HG03558 (cell line): Measurements from ENCODE around the gene ARL13B.
"Not testable (repeated sequence)": the region's sequence is repeated elsewhere in the genome, so short reads cannot be mapped to it uniquely, and the experiment has no call there.

Experiments used
- ATAC-seq: cut with Tn5 transposase; IDR thresholded peaks from one replicate; pipeline ENCODE4 v1.9.1; 2021; ENCODE audit warnings: moderate number of reproducible peaks; ENCODE audit not compliant: unreplicated experiment; ENCODE audit errors: extremely low read depth

ARL13B gene

GRCh38 chr3:93979850-93980676 is at the start of gene ARL13B:
TSS of gene ARL13B (plus strand) at chr3:93980155. CDS start at chr3:93980424, 269 bp downstream.
- peak; percentile 100 for ATAC-seq

GRCh38 chr3:93931597-93932229 is 48.2 kb upstream of the ARL13B start:
- ATAC-seq = no peak

DNA sequence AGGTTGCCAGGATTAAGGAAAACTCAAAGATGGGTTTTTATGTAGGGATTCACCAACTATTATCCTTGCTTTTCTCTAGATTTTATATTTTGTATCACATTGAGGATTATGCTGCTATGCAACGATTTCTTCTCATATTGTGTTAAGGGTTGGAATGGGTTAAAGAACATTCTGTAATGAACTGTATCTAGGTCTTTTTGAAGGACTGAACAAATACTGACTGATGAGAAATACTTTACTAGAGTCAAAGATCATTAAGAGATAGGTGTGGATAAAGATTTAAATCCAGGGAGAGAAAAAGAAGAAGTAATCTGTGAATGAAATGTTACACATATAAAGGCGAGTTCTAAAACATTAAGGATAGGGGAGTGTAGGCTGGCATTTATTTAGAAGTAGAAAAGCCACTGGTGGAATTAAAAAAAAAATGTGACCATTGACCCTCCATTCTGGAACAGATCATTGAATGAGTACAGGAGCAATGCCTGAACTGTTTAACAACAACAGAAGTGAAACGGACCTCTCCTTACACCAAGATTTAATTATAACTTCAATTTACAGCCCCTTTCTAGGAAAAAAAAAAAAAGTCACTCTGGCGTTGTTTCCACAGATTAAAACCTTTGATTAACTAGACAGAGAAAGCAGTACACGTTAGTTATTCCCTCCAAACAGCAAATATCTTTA is 45.4 kb upstream of the ARL13B start:
- ATAC-seq = no peak

DNA sequence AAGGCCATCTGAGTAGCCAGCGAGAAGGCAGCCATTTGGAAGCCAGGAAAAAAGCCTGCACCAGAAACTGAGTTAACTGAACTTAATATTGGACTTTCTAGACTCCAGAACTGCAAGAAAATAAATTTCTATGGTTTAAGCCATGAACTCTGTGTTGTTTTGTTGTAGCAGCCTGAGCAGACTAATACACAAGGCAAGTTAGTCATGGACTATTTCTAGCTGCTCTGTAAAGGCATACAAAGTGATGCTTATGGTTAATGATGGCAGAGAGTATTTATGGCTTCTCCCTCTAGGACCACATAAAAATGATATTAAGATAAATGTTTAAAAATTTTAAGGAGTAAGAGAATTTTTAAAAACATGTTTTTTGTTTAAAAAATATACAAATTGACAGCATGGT is 43.4 kb upstream of the ARL13B start:
- no peak for ATAC-seq

DNA sequence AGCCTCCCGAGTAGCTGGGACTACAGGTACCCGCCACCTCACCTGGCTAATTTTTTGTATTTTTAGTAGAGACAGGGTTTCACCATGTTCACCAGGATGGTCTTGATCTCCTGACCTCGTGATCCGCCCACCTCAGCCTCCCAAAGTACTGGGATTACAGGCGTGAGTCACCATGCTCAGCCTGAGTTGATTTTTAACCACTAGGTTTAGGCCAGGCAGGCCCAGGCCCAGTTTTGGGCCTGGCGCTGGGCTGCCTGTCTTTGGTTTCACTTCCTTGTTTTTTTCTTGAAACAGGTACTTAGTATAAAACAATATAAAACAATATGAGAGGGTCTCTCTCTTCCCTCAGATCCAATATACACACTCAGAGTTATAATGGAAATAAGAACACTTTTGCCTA is 42.5 kb upstream of the ARL13B start:
- ATAC-seq = not testable (repeated sequence)

DNA sequence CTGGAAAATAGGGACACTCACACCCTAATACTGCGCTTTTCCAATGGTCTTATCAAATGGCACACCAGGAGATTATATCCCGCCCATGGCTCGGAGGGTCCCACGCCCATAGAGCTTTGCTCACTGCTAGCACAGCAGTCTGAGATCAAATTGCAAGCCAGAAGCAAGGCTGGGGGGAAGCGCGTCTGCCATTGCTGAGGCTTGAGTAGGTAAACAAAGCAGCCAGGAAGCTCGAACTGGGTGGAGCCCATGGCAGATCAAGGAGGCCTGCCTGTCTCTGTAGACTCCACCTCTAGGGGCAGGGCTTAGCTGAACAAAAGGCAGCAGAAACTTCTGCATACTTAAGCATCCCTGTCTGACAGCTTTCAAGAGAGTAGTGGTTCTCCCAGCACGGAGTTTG is 30.0 kb upstream of the ARL13B start:
- ATAC-seq = not testable (repeated sequence)

- ATAC-seq = no peak
These were observed 18.9 kb upstream of the ARL13B start for GRCh38 chr3:93961026-93961425.

- no peak for ATAC-seq
These were observed 18.5 kb upstream of the ARL13B start for GRCh38 chr3:93961489-93961888.

GRCh38 chr3:93962798-93963197 is 17.2 kb upstream of the ARL13B start:
- ATAC-seq = no peak

- ATAC-seq = not testable (repeated sequence)
These were observed 14.8 kb upstream of the ARL13B start for GRCh38 chr3:93965106-93965505.

GRCh38 chr3:93969443-93969842 is 10.5 kb upstream of the ARL13B start:
- ATAC-seq = no peak

GRCh38 chr3:93969997-93970396 is 10.0 kb upstream of the ARL13B start:
- no peak for ATAC-seq

DNA sequence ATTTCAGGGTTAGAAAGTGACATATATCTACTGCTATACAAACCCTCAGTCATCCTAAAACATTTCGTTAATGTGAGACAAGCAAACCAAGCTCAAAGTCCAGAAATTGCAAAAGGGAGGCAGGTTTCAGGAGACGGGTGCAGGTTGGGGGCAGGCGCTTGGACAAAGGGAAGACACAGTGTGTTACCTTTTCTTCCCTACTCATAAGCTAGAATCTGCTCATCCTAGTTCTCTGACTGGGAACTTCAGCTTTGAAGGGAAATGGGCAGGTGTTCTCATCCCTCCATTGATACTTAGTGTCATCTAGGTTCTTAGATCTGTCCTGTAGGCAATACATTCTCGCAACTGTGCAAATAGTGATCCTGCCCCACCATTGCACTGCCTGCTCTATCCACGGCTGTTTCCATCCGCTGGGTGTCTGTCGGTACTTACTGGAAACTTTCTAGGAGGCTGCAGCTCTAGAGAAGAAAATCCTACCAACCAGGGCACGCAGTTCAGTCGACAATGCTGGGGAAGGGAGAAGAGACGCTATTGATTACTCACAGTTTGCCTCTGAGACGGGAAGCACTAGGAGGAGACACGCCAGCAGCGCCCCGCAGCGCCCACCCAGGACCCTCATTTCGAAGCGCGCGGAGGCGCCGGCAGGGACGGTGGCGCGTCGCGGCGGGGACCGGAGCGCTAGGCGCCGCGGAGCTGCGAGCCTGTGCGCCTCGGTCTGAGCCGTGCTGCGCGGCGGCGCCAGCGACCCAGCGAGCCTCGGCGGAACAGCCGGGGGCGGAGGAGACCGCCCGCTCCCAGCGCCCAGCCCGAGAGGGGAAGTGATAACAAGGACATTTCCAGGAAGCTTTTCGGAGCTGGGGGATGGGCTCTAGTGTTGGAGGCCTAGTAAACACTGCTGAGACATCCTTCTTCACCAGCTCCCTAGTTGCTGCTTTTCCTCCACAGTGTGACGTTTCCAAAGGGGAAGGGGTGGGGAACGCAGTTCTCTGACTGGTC is 6.5 kb upstream of the ARL13B start, which contains the start of gene PROS1:
Gene PROS1 (minus strand): TSS at position 766 of the 996 bp plus-strand sequence. CDS start 147 bp downstream, at position 619.
- ATAC-seq = peak; percentile 53

DNA sequence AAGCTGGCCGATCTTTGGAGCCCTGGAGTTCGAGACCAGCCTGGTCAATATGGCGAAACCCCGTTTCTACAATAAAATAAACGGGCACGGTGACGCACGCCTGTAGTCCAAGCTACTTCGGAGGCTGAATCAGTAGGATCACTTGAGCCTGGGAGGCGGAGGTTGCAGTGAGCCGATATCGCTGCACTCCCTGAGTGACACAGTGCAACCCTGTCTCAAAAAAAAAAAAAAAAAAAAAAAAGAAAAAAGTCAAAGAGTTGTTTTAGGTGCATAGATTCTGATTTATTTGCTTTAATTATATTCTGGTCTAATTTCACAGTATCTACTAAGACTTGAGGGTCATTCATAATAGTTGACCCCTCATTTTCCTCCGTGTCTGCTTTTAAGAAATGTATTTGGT is 1.7 kb downstream of the ARL13B start:
- ATAC-seq = no peak

- no peak for ATAC-seq
These were observed 3.5 kb downstream of the ARL13B start for GRCh38 chr3:93983408-93983807.

DNA sequence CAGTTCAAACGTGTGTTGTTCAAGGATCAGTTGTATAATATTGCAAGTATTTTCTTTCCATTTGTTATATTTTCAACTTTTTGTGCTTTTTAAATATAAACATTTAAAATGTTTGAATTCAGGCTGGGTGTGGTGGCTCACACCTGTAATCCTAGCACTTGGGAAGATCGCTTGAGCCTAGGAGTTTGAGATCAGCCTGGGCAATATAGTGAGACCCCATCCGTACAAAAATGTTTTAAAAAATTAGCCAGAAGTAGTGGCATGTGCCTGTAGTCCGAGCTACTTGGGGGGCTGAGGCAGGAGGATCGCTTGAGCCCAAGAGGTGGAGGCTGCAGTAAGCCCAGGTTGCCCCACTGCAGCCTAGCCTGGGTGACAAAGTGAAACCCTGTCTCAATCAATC is 4.7 kb downstream of the ARL13B start:
- ATAC-seq = no peak

DNA sequence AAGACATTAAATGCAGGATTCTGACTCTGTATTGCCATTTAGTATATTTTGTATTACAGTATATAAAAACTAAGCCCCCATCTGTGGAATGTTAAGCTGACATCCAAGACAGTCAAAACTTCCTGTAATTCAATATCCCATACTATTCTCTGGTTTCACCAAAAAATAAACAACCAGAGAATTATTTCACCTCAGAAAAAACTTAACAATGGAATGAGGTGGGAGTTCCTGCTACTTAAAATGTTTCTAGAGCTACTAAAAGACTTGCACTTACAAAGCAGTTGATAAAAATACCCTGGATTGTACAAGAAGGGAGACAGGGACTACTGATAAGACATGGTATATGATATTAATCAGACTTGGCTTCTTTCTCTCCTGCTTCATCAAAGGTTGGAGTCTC is 8.3 kb downstream of the ARL13B start:
- no peak for ATAC-seq

- no peak for ATAC-seq
These were observed 8.8 kb downstream of the ARL13B start for GRCh38 chr3:93988764-93989163.

GRCh38 chr3:93989241-93989640 is 9.3 kb downstream of the ARL13B start:
- ATAC-seq = no peak

- no peak for ATAC-seq
These were observed 11.7 kb downstream of the ARL13B start for GRCh38 chr3:93991631-93992030.
